ENCODE measurements around the gene ERBB2. TPM values are rescaled to one million over a fixed set of nuclear protein-coding genes. Genes with fewer than 3 reads are reported as not detected.

The ERBB2 gene
- total RNA-seq, 2 experiments from 2014 or later: 2.1 to 3.0 TPM

DNA sequence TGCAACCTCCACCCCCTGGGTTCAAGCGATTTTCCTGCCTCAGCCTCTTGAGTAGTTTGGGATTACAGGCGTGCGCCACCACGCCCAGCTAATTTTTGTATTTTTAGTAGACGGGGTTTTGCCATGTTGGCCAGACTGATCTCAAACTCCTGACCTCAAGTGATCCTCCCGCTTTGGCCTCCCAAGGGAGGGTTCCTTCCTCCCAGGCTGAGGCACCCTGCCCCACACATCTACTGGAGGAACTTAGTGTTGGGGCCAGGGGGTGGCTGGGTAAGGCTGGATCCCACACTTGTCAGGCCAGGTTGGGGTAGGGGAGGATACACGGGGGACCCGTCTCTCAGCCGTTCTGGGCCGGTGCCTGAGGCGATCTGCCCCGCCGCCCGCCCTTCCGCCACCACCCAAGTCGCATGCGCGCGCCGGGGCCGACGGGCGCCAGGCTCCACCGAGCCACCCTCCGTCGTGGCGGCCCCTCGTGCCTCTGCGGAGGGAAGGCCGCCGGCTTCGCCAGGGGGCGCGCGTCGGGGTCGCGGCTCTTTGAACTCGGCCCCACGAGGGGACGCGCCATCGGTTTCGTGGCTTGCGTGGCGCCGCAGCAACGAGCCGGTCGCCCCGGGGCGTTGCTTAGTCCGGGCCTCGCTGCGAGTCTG is 53.8 kb downstream of the ERBB2 start:
- peak; percentile 35 for ATAC-seq
- POLR2A ChIA-PET: interaction anchor here (0.6 to 7.6 kb wide), 7 partner anchors 13 to 158 kb away, joined by 3 to 42 read pairs (median 5); partner anchors contain the start of genes IKZF3, MIEN1 and STARD3
- H3K36me3 Mint-ChIP-seq (ENCODE audit: low read depth): peaks cover 2% of the 10 kb centered on the region
- H3K4me1 Mint-ChIP-seq (ENCODE audit: low read depth): peaks cover 55% of the 10 kb centered on the region
- peak overlapping the region; percentile 79 for H3K4me3 Mint-ChIP-seq
- H3K27ac Mint-ChIP-seq: peak overlapping the region; percentile 91
- no peaks in the 10 kb centered on the region for H3K9me3 Mint-ChIP-seq (ENCODE audit: insufficient read depth)
- H3K27me3 Mint-ChIP-seq (ENCODE audit: low read depth): peaks cover 4% of the 10 kb centered on the region
- DNase-seq: peak; percentile 70
- CTCF ChIA-PET: interaction anchor here (0.6 to 5.5 kb wide), 20 partner anchors 24 to 556 kb away, joined by 3 to 81 read pairs (median 5); partner anchors contain the start of genes CACNB1, IKZF3 and MIEN1

DNA sequence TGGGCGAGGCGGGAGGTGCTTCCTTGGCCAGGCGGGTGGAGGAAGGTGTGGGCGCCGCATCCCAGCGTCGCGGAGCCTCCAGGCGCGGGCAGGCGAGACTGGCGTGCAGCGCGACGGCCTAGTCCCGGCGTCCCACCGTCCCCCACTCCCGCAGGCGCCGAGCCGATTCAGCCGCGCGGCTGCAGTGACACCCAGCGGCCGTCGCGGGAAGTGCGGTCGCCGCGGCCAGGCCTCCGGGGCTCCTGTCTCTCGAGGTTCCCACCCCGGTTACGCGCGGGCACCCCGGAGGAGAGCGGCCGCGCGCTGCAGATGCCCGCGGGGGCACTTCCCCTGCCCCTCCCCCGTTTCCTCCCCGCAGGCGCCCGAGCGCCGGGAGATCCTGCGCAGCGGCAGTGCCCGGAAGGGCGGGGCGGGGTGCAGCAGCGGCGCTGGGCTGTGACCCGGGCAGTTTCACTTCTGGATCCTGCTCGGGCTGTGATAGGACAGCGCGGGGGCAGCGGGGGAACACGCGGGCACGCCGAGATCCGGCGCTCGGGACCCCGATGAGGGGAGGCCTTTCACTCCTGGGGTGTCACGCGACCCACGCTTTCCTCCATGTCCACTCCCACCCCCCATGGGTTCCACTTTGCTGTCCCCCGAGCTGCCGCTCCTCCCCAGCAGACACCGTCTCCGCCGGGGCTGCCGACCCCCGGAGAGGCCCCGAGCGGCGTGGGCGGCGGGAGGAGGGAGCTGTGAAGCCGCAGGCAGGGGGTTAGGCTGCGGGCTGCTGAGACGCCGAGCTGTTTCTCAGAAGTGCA is 54.5 kb downstream of the ERBB2 start:
- DNase-seq: peak; percentile 97
- Mint-ChIP-seq H3K36me3 (ENCODE audit: low read depth) (peaks cover 4% of the 10 kb centered on the region), H3K4me3 (peak overlapping the region; percentile 79), H3K4me1 (ENCODE audit: low read depth) (peaks cover 63% of the 10 kb centered on the region), H3K27me3 (ENCODE audit: low read depth) (no peaks in the 10 kb centered on the region), H3K9me3 (ENCODE audit: insufficient read depth) (no peaks in the 10 kb centered on the region), H3K27ac (peak overlapping the region; percentile 83)
- POLR2A ChIA-PET: interaction anchor here (0.6 to 7.6 kb wide), 20 partner anchors 12 to 186 kb away, joined by 3 to 42 read pairs (median 5); partner anchors contain the start of genes IKZF3, MIEN1 and STARD3
- peak; percentile 85 for ATAC-seq
- CTCF ChIA-PET: interaction anchor here (0.7 to 5.5 kb wide), 28 partner anchors 15 to 557 kb away, joined by 3 to 81 read pairs (median 6); partner anchors contain the start of genes CACNB1, IKZF3, MIEN1 and PSMD3

DNA sequence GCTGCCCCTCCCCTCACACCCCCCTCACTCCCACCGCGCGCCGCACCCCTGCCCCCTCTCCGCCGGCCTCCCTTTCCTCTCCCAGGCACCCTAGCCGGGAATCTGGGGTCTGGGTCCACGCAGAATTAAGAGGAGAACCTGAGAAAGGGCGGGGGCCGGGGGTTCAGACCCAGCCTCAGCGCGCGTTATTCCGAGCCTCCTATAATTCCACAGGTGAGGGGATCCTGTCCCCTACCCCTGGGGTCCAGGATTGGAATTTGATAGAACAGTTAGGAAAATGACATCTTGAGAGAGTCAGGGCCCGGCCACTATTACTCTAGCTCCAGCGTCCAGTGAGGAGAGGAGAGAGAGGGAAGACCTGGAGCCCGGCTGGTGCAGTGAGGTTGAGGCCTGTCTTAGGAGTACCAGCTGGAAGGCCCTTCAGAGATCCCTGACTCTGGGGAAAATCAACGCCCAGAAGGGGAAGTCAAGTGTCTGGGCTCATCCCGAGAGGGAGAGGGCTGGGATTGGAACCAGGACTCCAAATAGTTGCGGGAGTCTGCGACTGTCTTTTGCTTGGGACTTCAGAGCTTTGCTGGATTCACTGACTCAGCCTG is 55.2 kb downstream of the ERBB2 start:
- no peak for DNase-seq
- peaks cover 68% of the 10 kb centered on the region for H3K4me1 Mint-ChIP-seq (ENCODE audit: low read depth)
- peak overlapping the region; percentile 29 for H3K4me3 Mint-ChIP-seq
- no peaks in the 10 kb centered on the region for H3K9me3 Mint-ChIP-seq (ENCODE audit: insufficient read depth)
- no peaks in the 10 kb centered on the region for H3K27me3 Mint-ChIP-seq (ENCODE audit: low read depth)
- ATAC-seq: no peak
- peaks cover 8% of the 10 kb centered on the region for H3K36me3 Mint-ChIP-seq (ENCODE audit: low read depth)
- POLR2A ChIA-PET: interaction anchor here (0.6 to 7.6 kb wide), 20 partner anchors 11 to 185 kb away, joined by 3 to 42 read pairs (median 4); partner anchors contain the start of genes IKZF3 and MIEN1
- CTCF ChIA-PET: interaction anchor here (0.7 to 5.5 kb wide), 21 partner anchors 15 to 225 kb away, joined by 3 to 81 read pairs (median 5); partner anchors contain the start of genes IKZF3, MIEN1 and PSMD3
- H3K27ac Mint-ChIP-seq: peak overlapping the region; percentile 82

GRCh38 chr17:39755554-39756379 is 55.9 kb downstream of the ERBB2 start:
- DNase-seq (peak; percentile 54), ATAC-seq (peak; percentile 5)
- Mint-ChIP-seq H3K27ac (peak overlapping the region; percentile 82), H3K4me3 (peak overlapping the region; percentile 29), H3K4me1 (ENCODE audit: low read depth) (peaks cover 70% of the 10 kb centered on the region), H3K36me3 (ENCODE audit: low read depth) (peaks cover 10% of the 10 kb centered on the region), H3K27me3 (ENCODE audit: low read depth) (no peaks in the 10 kb centered on the region), H3K9me3 (ENCODE audit: insufficient read depth) (no peaks in the 10 kb centered on the region)
- ChIA-PET POLR2A (interaction anchor here (0.8 to 7.6 kb wide), 14 partner anchors 14 to 185 kb away, joined by 3 to 42 read pairs (median 5); partner anchors contain the start of genes IKZF3 and MIEN1), CTCF (interaction anchor here (0.7 to 5.5 kb wide), 19 partner anchors 14 to 224 kb away, joined by 3 to 81 read pairs (median 5); partner anchors contain the start of genes IKZF3 and PSMD3)

DNA sequence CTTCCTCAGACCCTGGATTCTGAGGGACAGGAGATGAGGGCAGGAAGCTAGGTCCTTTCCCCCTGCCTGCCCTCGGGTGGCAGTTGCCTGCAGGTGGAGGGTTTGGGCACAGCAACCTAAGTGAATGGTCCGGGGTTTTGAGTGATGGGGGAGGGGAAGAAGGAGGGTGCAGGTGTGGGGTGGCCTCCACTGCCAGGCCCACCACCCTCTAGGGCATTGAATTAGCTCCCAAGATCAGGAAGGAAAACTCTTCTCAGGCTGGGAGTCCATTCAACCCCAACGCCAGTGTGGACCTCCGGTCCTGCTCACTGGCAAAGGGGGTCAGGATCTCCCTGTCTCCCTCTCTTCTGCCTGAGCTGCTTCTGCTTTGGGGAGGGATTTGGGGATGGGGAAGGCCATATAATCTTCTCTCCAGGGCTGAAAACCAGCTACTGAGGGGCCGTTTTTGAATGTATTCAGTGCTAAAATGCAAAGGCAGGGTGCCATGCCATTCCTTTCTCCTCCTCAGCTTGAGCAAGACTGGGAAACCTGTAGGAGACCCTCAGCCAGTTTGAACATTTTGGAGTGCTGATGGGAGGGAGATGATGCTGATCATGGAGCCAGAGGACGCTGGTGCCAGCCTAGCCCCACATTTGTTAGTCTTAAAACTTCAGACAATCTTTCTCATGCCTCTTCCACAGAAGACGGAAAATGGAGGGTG is 56.7 kb downstream of the ERBB2 start:
- no peaks in the 10 kb centered on the region for H3K27me3 Mint-ChIP-seq (ENCODE audit: low read depth)
- no peaks in the 10 kb centered on the region for H3K9me3 Mint-ChIP-seq (ENCODE audit: insufficient read depth)
- ChIA-PET CTCF (interaction anchor here (1.0 to 5.5 kb wide), 9 partner anchors 13 to 224 kb away, joined by 3 to 81 read pairs (median 5); partner anchors contain the start of gene PSMD3), POLR2A (interaction anchor here (1.9 to 7.6 kb wide), 3 partner anchors 13 to 166 kb away, joined by 5 to 42 read pairs (median 22); partner anchors contain the start of gene IKZF3)
- DNase-seq (no peak), ATAC-seq (no peak)
- H3K36me3 Mint-ChIP-seq (ENCODE audit: low read depth): peaks cover 15% of the 10 kb centered on the region
- H3K4me1 Mint-ChIP-seq (ENCODE audit: low read depth): peaks cover 75% of the 10 kb centered on the region
- H3K27ac Mint-ChIP-seq: peak overlapping the region; percentile 82
- peak overlapping the region; percentile 29 for H3K4me3 Mint-ChIP-seq

GRCh38 chr17:39757176-39757662 is 57.4 kb downstream of the ERBB2 start:
- H3K27ac Mint-ChIP-seq: peak overlapping the region; percentile 73
- no peaks in the 10 kb centered on the region for H3K9me3 Mint-ChIP-seq (ENCODE audit: insufficient read depth)
- peaks cover 77% of the 10 kb centered on the region for H3K4me1 Mint-ChIP-seq (ENCODE audit: low read depth)
- no peaks in the 10 kb centered on the region for H3K27me3 Mint-ChIP-seq (ENCODE audit: low read depth)
- ATAC-seq (no peak), DNase-seq (no peak)
- ChIA-PET CTCF (interaction anchor here (1.1 to 5.5 kb wide), 5 partner anchors 12 to 135 kb away, joined by 3 to 81 read pairs (median 11); partner anchors contain the start of gene IKZF3), POLR2A (interaction anchor here (4.4 to 7.6 kb wide), 2 partner anchors 12 to 105 kb away, joined by 22 to 42 read pairs; partner anchors contain the start of gene IKZF3)
- peak overlapping the region; percentile 23 for H3K4me3 Mint-ChIP-seq
- peaks cover 15% of the 10 kb centered on the region for H3K36me3 Mint-ChIP-seq (ENCODE audit: low read depth)

DNA sequence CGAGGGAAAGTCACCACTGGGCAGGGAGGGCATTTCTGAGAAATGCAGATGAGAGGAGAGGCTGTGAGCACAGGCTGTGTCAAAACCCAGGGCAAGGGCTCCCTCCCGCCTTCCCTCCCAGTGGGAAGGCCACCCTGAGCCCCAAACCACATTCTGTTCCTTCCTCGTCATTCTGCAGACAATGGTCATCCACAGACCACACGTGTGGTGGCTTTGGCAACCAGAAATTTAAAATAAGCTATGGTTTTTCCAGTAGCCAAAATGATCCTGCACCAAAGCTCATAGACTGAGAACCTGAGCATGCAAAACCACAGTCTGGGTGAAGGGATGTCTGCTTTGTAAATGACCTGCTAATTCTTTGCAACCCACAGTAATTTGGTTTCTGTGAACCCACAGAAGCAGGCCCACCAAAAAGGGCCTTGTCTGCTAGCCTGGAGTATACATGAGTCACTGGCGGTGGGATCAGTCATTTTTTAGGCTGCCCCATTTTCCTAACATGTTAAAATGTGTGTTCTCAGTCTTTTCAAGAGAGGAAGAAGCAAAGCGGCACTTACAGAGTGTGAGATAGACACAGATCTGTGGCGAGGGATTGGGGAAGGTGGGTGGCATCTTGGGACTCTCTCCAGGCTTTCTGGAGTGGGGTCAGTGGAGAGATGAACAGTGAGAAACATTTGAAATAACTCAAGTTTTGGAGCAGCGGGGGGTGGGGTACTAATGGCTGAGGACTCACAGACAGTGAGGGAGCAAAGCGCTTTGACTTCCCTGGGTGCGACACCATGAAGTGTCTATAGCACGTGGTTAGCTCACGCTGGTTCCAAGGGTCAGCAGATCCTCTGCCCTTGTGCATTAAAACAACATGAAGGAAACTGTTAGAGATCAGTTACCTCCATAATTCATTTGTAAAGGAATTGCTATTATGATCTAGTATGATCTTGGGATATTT is 58.3 kb downstream of the ERBB2 start:
- Mint-ChIP-seq H3K4me3 (peak overlapping the region; percentile 28), H3K27me3 (ENCODE audit: low read depth) (no peaks in the 10 kb centered on the region), H3K9me3 (ENCODE audit: insufficient read depth) (no peaks in the 10 kb centered on the region), H3K36me3 (ENCODE audit: low read depth) (peaks cover 22% of the 10 kb centered on the region), H3K27ac (peak overlapping the region; percentile 73), H3K4me1 (ENCODE audit: low read depth) (peaks cover 74% of the 10 kb centered on the region)
- peak; percentile 12 for ATAC-seq
- DNase-seq: peak; percentile 77
- ChIA-PET CTCF (interaction anchor here (0.5 to 2.3 kb wide), 6 partner anchors 9 to 222 kb away, joined by 3 to 11 read pairs (median 5); partner anchors contain the start of genes IKZF3 and PSMD3), POLR2A (interaction anchor here (1.0 to 7.6 kb wide), 3 partner anchors 11 to 169 kb away, joined by 3 to 42 read pairs (median 22); partner anchors contain the start of gene IKZF3)

- CTCF ChIA-PET: interaction anchor here (1.1 to 2.3 kb wide), 4 partner anchors 106 to 221 kb away, joined by 4 to 11 read pairs (median 6); partner anchors contain the start of genes IKZF3 and PSMD3
- H3K9me3 Mint-ChIP-seq (ENCODE audit: insufficient read depth): no peaks in the 10 kb centered on the region
- H3K36me3 Mint-ChIP-seq (ENCODE audit: low read depth): peaks cover 23% of the 10 kb centered on the region
- no peak overlapping the region for H3K4me3 Mint-ChIP-seq
- H3K4me1 Mint-ChIP-seq (ENCODE audit: low read depth): peaks cover 72% of the 10 kb centered on the region
- DNase-seq (no peak), ATAC-seq (no peak)
- H3K27me3 Mint-ChIP-seq (ENCODE audit: low read depth): no peaks in the 10 kb centered on the region
- H3K27ac Mint-ChIP-seq: no peak overlapping the region
- POLR2A ChIA-PET: no interaction called here
Observed at GRCh38 chr17:39759204-39759603, 59.3 kb downstream of the ERBB2 start.

DNA sequence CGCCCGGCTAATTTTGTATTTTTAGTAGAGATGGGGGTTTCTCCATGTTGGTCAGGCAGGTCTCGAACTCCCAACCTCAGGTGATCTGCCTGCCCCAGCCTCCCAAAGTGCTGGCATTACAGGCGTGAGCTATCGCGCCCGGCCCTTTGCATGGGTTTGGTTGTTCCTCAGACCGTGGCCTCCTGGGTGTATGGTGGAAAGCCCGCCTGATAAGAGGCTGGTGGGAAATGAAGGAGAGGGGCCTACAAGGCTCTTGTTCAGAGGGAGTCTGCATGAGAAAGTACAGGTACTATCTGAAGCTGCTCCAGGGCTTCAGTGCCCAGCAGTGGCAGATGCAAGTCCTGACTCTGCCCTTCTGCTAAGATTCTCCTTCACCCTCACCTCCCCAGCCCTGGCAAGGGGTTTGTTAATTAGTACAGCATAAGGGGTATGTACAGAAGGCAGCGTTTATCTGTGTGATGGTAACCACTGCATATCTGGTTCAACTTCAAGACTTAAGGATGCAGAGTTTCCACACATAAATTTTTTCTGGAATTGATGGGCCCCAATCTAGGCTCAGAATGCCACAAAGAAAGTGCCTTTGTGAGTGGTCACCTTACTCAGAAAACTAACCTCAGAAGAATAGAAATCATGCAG is 62.1 kb downstream of the ERBB2 start:
- DNase-seq (no peak), ATAC-seq (no peak)

More for the DNA sequence above, 62.1 kb downstream of the ERBB2 start:
- ChIA-PET POLR2A (interaction anchor here (1.3 kb wide), 1 partner anchor 8 kb away, joined by 4 read pairs; no protein-coding TSS in a partner anchor), CTCF (no interaction called here)
- no peaks in the 10 kb centered on the region for H3K9me3 Mint-ChIP-seq (ENCODE audit: insufficient read depth)
- H3K4me1 Mint-ChIP-seq (ENCODE audit: low read depth): peaks cover 66% of the 10 kb centered on the region
- H3K36me3 Mint-ChIP-seq (ENCODE audit: low read depth): peaks cover 49% of the 10 kb centered on the region
- no peak overlapping the region for H3K27ac Mint-ChIP-seq
- H3K27me3 Mint-ChIP-seq (ENCODE audit: low read depth): no peaks in the 10 kb centered on the region
- no peak overlapping the region for H3K4me3 Mint-ChIP-seq

Measured in activated CD8-positive, alpha-beta T cell treated with anti-CD3 and anti-CD28 coated beads, Interleukin-2, amount 10 ng/mL, durations not matched to agents 7 days and 5 days (primary cell).